Activated T-cell treated with anti-CD3 and anti-CD28 coated beads for 24 hours (primary cell): Measurements from ENCODE around the gene CERCAM.
A peak's percentile ranks its signal among the peaks of the same experiment; 100 is the strongest.
"Not testable (repeated sequence)": the region's sequence is repeated elsewhere in the genome, so short reads cannot be mapped to it uniquely, and the experiment has no call there.

ENCODE experiments used
- DNase-seq: peaks from one replicate; pipeline ENCODE4 v3.0.0-alpha.2; 2020; ENCODE audit warnings: low read depth

CERCAM gene

GRCh38 chr9:128420060-128420650, 502 bp upstream of the CERCAM start:
- DNase-seq, result peak; percentile 48

GRCh38 chr9:128421482-128421996, 882 bp downstream of the CERCAM start:
- DNase-seq, result no peak

- DNase-seq, result not testable (repeated sequence)
Observed at GRCh38 chr9:128422022-128422782, 1.5 kb downstream of the CERCAM start.

- no peak for DNase-seq
Observed at GRCh38 chr9:128422783-128423150, 2.1 kb downstream of the CERCAM start.

- DNase-seq, result not testable (repeated sequence)
Observed at GRCh38 chr9:128423356-128423755, 2.7 kb downstream of the CERCAM start.

GRCh38 chr9:128424268-128424780, 3.7 kb downstream of the CERCAM start:
- DNase-seq, result no peak

GRCh38 chr9:128428644-128429512, 8.2 kb downstream of the CERCAM start:
- no peak for DNase-seq

- no peak for DNase-seq
Observed at GRCh38 chr9:128429513-128430086, 8.9 kb downstream of the CERCAM start.

GRCh38 chr9:128431207-128431606, 10.6 kb downstream of the CERCAM start:
- DNase-seq, result no peak

- DNase-seq, result no peak
Observed at GRCh38 chr9:128434340-128434739, 13.7 kb downstream of the CERCAM start.

- DNase-seq, result no peak
Observed at GRCh38 chr9:128435611-128436010, 15.0 kb downstream of the CERCAM start.

- DNase-seq, result peak; percentile 74
Observed at GRCh38 chr9:128438343-128439109, 17.9 kb downstream of the CERCAM start.

- DNase-seq, result no peak
Observed at GRCh38 chr9:128439273-128439672, 18.6 kb downstream of the CERCAM start.

GRCh38 chr9:128442150-128442549, 21.5 kb downstream of the CERCAM start:
- DNase-seq, result no peak

- DNase-seq, result not testable (repeated sequence)
Observed at GRCh38 chr9:128446505-128446904, 25.8 kb downstream of the CERCAM start.

GRCh38 chr9:128448746-128449145, 28.1 kb downstream of the CERCAM start:
- no peak for DNase-seq

GRCh38 chr9:128454991-128455390, 34.3 kb downstream of the CERCAM start:
- DNase-seq, result no peak

GRCh38 chr9:128455849-128456612, 35.4 kb downstream of the CERCAM start, which contains the start of gene ODF2:
Gene ODF2 (plus strand): TSS chr9:128456006. CDS start chr9:128456092, 86 bp downstream.
- peak; percentile 98 for DNase-seq

- DNase-seq, result peak; percentile 55
Observed at GRCh38 chr9:128456613-128457061, 36.0 kb downstream of the CERCAM start.

- DNase-seq, result no peak
Observed at GRCh38 chr9:128457207-128457606, 36.5 kb downstream of the CERCAM start.
